ENCODE results near the gene CA7.
A peak's percentile ranks its signal among the peaks of the same experiment; 100 is the strongest.

The CA7 gene

DNA sequence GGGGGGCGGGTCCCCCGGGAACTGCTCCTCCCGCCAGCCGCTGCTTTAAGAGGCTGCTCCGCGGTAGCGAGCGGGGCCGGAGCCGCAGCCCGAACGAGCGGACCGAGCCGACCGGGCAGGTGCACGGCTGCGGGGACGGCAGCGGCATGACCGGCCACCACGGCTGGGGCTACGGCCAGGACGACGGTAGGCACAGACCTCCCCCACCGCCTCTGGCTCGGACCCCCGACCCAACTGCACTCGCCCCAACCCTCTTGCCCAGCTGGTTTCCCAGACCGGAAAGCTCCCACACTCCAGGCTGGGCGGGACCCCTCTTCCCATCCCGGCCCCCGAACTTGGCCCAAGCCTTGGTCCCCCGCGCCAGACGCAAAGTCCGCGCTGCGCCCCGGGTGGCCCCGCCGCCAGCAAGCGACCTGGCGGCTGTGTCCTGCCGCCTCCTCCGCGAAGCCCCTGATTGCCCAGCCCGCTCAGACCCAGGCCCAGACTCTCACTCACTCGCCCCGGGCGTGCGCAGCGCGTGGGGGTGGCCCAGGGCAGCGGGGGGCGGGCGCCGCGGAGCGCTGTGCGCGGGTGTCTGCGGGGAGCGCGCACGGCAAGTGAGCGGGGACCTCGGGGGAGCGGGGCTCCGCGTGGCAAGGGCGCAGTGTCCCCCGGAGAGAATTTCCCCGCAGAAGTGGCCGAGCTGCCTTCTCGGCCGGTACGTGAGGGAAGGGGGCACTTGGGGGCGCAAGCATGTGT is at the start of gene CA7:
TSS of gene CA7 (plus strand) at position 73 of the 738 bp plus-strand sequence. CDS start at position 147, 74 bp downstream.
- DNase-seq = no peak

DNA sequence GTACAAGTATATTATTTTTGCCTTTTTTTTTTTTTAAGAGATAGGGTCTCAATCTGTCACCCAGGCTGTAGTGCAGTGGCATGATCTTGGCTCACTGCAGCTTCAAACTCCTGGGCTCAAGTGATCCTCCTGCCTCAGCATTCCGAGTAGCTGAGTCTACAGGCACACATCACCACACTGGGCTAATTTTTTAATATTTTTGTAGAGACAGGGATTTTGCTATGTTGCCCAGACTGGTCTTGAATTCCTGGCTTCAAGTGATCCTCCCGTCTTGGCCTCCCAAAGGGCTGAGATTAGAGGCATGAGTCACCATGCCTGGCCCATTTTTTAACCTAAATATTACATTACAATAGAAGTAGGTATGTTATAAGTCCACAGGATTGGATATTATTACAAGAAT is 46.1 kb upstream of the CA7 start:
- no peak for DNase-seq

DNA sequence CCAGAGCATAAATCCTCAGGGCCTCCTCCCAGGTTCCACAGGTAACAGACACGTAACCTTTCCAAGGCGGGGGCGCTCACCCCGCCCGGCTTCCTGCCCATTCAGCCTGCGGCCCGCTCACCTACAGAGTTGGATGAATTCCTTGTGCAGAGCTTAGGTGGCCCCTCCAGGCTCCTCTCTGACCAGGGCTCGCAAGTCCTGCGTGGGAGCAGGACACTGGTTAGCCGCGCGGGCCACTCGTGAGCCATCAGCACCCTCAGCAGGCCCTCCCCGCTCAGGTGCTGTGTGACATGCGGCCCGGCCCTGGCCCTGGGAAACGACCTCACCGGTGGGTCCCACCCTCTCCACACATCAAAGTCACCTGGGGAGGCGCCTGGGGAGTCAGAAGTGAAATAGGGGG is 43.4 kb upstream of the CA7 start:
- DNase-seq = no peak

DNA sequence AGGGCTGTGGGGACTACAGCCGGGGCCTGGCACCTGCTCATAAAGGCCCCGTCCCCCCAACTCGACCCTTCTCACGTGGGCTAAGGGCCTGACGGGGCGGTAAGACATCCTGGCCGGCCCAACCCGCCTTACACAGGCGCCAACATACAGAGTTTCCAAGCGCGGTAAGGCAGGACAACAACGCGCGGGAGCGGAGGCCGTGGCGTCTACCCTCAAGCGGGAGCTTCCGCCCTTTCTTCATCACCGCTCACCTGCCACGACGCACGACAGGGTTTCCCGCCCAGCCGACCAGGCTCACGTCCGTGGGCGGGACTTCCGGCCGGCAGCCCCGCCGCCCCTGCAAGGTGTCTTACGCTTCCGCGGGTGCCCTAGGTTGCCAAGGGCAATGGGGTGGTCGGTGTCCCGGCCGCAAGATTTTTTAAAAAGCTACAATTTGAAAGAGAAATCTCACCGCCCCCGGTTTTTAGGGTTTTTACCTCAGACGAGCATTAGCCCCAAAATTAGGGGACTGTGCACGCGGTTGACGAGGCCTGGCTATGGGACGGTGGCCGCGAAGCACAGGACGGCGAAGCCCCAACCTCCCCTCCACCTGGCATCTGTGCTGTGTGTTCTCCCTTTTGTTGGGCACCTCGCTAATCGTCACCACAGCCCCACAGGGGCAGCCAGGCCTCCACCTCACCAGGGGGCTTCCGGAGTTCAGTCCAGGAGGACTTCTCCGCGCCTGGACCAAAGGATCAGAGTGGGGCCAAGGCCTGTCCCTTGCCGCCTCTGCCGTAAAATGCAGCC is 42.7 kb upstream of the CA7 start, which contains the start of gene TERB1:
TSS of gene TERB1 (minus strand) at position 265 of the 786 bp plus-strand sequence. CDS start 4,786 bp downstream, outside the sequence.
- no peak for DNase-seq

DNA sequence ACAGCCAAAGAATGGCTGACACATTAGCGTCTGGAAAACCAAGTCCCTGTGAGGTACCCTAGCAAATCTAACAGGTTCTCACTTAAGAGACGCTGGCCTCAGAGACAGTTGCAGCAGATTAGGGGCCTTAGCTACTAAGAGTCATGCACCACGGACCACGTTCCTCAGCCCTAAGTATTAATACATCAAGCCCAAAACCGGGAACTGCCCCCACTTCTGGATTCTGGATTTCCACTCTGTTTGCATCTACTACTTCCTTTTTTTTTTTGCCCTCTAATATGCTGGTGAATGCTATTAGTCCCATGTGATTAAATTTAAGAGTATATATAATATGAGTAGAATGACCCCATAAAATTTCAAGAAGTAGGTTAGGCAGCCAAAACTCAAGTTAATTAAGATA is 42.1 kb upstream of the CA7 start:
- DNase-seq = no peak

DNA sequence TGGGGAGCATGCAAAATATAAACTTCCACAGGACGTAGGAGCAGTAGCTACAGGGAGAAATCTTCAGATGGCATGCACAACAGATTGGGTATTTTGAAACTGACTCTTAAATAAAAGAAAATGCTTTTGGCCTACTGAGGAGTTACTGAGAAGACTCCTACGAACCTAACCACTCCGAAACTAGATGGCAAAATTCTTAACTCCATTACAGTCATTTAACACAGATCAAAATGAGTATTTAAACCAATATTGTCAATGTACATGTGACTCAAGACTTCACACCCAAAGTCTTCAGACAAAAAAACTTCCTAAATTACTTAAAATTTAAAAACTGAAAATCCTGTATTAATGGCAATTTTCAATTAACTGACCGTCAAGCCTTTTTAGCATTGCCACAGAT is 34.4 kb upstream of the CA7 start:
- no peak for DNase-seq

DNA sequence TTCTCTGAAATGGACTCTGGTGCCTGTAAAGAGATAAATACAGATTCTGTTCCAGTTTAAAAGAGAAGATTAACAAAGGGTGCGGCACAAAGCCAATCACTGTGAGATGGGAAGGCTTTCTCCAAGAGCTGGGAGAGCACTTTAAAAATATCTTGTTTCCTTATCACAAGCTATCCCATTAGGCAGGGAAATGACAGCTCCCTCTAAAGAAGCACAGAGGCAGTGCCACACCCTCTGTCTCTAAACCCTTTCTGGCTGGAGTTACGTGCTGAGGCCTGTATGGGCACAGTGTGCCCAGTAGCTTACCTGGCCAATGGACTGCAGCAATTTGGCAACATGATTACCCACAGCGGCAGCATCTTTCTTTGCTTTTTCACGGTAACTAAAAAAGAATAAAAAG is 33.8 kb upstream of the CA7 start:
- no peak for DNase-seq

DNA sequence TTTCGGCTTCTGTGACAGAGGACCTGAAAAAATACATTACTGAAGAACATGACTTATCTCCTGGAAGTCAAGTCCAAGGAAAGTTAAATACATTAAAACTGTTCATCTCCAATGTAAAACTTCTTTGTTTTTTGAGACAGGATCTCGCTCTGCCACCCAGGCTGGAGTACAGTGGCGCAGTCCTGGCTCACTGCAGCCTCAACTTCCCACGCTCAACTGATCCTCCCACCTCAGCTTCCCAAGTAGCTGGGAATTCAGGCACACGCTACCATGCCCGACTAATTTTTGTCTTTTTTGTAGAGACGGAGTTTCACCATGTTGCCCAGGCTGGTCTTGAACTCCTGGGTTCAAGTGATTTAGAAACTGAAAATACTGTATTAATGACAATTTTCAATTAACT is 33.2 kb upstream of the CA7 start:
- DNase-seq = no peak

DNA sequence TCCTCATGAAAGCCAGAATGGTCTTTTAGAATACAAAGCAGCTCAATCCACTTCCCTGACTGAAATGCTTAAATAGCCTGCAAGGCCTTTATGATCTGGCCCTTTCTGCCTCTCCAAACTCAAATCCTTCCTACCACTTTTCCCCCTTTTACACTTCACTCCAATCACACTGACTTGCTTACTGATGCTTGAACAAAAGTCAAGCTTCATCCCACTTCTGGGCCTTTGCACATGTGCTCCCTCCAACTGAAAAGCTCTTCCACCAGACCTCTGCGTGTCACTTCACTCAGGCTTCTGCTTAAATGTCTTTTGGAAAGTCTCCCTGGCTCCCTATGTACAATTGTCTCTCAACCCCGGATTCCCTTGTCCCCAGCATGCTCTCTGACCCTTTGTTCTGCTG is 29.5 kb upstream of the CA7 start:
- DNase-seq = no peak

DNA sequence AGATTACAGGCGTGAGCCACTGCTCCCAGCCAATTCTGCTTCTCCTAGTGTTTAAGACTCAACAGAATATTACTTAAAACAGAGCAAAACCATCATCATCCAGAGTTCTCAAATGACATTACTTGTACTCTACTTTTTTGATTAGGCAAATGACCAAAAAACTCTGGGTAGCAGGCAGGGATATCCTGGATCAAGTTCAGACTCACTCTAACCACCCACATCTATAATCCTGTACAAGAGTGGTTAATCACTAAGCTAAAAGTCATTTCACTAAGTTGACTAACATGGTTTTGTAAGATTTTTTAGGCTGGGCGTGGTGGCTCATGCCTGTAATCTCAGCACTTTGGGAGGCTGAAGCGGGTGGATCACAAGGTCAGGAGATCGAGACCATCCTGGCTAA is 20.2 kb upstream of the CA7 start:
- DNase-seq = no peak

DNA sequence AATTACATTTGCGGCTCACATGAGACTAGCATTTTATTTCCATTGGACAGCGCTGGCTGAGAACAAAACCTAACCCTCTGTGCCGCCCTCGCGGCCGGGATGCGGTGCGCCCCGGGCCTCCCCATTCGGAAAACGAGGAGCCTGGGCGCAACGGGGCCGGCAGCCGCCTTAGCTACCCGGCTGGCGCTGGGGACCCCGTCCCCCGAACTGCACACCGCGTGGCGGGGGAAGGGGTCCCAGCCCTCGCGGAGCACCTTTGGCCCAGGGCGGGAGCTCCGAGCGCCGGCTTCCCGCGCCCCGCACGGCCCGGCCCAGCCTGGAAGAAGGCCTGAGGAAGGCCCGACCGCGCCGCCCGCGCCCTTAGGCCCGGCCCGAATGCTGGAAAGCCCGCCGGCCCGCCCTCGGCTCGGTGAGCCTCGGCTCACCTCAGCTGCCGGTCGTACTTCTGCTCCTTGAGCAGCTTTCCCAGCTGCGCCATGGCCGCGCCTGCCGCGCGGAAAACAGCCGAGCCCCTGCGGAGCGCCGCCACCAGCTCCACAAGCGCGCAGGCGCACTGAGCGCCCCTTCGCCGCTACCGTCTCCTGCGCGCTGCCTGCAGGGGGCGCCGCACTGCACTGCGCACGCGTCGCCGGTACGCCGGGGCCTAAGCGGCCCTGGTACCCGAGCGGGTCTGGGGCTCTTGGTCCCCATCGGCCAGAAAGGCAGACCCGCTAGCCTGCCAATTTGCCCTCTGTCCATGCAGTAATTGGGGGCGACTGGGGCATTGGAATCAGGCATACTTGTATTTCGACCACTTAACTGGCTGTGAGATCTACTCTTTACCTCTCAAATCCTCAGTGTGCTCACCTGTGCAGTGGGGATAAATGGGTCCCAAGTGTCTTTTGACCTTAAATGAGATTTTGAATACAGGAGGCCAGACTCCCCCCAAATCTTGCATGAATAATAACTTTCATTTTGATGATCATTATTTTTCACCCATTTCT is 13.5 kb upstream of the CA7 start, which contains the start of gene NAE1:
TSS of gene NAE1 (minus strand) at position 555 of the 983 bp plus-strand sequence. CDS start at position 478, 77 bp downstream.
- peak; percentile 82 for DNase-seq

DNA sequence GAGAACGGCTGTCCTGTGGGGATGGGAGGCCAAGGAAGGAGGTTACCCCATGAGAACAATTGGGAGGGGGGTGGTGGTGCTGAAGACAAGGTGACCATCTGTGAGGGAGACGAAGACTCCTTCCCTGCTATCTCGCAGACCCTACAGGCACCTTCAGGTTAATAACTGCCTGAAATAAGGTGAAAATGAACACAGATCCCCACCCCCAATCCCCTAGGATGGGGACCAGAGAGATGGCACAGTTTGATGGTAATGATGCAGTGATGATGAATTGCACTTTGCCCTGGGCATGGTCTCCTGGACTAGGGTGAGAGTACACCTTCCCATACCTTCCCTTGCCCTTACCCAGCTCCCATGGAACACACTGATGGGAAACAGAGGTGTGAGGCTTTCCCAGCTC is 12.0 kb upstream of the CA7 start:
- DNase-seq = no peak

DNA sequence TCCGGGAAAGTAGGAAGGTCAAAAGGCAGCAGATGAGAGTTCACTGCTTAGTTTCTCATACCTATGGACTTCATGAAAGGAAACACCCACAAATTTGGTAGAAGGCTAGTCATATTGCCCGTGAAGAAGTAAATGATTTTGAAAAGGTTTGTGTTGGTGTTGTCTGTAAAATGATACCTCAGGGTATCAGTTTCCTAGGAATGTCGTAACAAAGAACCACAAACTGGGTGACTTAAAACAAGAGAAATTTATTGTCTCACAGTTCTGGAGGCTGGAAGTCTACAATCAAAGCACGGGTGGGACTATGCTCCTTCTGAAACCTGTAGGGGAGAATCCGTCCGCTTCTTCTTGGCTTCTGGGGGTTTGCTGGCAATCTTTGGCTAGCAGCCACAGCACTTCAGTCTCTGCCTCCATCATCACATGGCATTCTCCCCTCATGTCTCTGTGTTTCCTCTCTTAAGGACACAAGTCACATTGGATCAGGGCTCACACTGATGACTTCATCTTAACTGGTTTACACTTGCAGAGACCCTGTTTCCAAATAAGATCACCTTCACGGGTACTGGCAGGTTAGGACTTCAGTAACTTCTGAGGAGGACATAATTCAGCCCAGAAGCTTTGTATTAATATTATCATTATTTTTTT is 11.4 kb upstream of the CA7 start:
- DNase-seq = no peak

DNA sequence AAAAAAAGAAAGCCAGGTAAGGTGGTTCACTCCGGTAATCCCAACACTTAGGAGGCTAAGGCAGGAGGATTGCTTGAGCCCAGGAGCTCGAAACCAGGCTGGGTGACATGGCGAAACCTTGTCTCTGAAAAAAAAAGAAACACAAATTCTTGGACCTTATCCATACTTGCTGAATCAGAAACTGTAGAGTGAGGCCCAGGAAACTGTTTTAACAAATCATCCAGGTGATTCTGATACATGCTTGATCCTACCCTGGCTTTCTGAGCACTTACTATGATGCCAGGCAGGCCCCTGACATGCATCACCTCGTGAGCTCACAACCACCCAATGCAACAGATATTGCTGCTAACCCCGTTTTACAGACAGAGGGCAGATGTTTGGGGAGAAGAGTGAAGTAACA is 9.5 kb upstream of the CA7 start:
- no peak for DNase-seq

DNA sequence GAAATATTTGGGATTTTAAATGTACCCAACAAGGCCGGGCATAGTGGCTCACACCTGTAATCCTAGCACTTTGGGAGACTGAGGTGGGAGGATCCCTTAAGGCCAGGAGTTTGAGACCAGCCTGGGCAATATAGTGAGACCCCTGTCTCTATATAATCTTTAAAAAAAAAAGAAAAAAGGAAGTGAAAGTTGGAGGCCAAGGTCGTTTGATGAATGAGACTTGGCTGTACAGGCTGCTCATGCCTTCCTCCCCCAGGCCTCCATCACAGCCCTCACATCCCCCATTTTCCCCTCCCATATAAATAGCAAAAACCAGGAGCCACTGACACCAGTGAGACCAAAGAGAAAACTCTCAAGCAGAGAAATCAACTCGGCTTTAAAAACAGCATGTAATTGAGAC is 3.3 kb upstream of the CA7 start:
- no peak for DNase-seq

DNA sequence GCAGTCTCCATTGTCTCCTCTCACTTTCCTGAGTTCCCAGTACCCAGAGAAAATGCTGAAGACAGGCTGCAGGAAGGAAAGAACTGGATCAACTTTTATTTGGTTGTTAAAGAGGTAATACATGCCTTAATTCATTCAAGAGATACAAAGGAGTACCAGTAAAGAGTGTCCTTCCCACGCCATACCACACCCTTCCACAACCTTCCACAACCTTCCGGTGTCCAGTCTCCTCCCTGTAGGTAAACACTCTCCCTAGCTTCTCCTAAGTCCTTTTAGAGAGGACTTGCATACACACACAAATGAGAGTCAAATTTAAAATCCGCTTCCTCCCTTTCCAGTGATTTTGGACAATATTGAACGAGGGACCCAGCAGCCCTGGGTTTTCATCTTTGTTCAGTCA is 2.8 kb upstream of the CA7 start:
- no peak for DNase-seq

DNA sequence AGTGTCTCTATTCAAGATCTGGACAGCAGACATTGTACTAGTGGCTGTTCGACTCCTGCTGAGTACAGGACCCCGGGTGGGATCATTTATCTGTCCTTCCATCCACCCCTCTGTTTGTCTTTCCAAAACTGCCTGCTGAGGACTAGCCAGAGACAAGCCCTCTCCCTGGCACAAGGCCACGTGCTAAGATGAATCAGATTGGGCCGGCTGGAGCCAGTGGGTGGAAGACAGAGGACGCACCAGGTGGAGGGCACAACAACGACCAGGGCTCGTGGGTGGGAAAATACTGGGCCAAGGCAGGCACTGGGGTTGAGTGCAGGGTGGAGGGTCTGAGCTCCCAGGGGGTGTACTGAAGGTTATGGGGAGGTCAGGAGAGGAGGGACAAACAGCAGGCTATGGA is 1.4 kb upstream of the CA7 start:
- no peak for DNase-seq

DNA sequence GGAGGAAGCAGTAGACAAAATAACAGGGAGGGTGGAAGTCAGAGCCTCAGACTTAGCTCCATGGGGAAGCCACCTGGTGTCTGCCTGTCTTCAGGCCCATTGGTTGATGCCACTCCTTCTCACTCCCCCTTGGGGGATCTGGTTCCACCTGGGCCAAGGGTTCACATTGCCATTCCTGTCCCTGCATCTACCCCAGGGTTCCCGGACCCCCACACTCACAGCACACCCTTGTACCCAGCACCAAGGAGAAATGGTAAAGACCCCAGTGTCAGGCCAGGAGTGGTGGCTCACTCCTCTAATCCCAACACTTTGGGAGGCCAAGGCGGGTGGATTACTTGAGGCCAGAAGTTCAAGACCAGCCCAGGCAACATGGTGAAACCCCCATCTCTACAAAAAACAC is 1.0 kb upstream of the CA7 start:
- no peak for DNase-seq

DNA sequence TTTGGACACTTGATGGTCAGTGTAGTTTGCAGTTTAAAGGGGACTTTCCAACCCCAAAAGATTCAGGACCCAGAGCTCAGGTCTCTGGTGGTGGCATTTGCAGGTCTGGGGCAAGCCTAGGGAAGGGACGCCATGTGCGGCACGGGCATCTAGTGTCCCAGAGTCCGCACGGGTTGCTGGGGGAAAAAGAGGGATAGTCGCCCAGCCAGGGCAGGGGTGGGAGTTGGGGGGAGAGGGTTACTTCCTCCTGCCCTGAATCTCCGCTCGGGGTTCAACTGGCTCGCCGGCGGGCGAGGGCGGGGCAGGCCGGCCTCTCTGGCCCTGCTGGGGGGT is 239 bp upstream of the CA7 start:
- no peak for DNase-seq

DNA sequence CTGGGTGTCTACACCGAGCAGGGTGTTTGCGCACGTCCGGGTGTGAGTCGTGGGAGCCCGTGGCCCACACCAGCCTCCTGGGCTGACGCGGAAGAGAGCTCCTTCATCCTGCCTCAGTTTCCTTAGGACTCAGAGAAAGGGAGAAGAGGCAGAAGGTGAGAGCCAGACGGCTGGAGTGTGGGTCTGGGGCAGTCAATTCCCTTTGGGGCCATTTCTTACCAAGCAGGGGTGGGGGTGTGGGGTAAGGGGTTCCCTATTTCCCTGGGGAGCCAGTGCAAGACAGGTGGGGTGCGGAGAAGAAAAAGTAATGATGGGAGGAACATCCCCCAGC is 831 bp downstream of the CA7 start:
- DNase-seq = no peak

DNA sequence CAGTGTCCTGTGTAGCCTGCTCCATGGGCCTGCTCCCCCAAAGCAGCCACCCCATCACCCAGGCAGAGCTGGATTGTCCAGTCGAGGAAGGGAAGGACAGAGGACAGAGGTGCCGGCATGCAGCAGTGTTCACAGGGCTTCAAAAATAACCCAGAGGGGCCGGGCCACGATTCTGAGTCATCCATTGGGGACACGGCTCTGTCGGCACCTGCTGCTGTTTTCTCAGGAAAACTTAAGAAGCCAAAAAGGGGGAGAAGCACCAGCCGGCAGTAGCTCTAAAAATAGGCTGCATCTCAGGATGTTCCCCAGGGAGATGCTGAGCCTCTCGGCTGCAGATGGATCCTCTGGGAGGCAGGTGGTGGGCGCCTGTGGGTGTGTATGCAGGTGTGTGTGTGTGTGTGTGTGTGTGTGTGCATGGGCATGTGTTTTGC is 1.6 kb downstream of the CA7 start:
- no peak for DNase-seq

DNA sequence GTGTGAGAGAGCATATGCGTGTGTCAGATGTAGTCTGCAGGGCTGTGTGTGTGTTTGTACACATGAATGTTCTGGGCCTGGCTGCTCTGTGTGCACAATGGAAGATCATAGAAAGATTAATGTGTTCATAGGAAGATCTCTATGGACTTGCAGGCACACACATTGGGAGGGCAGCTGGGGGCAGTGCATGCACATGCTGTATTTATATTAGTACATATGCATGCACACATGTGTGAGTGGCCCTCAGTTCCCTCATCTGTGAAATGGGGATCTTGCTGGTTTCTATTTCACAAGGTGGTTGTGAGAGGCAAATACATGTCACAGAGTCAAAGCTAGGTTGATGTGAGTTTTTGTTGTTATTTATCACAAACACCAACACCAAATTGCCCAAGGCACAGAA is 2.1 kb downstream of the CA7 start:
- DNase-seq = no peak

DNA sequence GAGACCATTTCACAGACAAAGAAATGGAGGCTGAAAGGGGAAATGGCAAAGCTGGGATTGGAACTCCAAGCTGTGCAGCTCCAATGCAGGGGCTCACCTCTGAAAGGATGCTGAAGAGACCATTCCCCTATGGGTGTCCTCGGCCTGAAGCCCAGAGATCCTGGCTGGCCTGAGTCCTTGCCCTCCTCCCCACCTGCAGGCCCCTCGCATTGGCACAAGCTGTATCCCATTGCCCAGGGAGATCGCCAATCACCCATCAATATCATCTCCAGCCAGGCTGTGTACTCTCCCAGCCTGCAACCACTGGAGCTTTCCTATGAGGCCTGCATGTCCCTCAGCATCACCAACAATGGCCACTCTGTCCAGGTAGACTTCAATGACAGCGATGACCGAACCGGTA is 2.6 kb downstream of the CA7 start:
- DNase-seq = no peak
